GM18526 (cell line): ENCODE data around the gene GLDC.

ENCODE experiments used
- POLR2A ChIP-seq: IDR thresholded peaks from 3 replicates; pipeline ENCODE4 v1.6.1; 2011; ENCODE audit not compliant: insufficient read length; ENCODE audit errors: extremely low read depth

Gene GLDC

DNA sequence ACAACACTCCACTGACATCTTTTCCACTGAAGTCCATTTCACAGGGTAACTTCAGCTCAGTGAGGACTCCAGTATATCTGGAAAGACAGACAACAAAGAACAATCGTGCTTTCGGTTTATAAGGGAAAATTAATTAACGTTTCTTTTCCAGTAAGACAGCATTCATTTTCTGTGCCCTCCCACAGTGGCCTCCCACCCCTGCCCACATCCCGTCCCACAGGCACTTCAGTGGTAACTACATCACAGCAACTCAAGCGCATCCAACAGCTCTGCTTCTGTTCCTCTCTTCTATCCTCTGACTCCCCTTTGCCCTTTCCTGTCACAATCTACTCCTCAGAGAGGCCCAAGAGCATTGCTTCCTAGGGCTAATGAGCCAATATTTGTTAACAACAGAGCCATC, 40.3 kb downstream of the GLDC start:
- no peak for TF ChIP-seq POLR2A

DNA sequence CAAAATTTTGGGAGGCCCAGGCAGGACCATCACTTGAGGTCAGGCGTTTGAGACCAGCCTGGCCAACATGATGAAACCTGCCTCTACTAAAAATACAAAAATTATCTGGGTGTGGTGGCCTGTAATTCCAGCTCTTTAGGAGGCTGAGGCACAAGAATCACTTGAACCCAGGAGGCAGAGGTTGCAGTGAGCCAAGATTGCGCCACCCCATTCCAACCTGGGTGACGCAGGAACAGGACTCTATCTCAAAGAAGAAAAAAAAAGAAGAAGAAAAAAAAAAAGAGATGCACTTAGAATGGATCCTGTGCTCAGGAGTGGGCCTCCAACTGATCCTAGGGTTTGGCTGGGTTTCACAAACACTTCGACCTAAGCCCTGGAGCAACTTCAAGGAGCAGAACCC, 45.1 kb downstream of the GLDC start:
- TF ChIP-seq POLR2A, result no peak

DNA sequence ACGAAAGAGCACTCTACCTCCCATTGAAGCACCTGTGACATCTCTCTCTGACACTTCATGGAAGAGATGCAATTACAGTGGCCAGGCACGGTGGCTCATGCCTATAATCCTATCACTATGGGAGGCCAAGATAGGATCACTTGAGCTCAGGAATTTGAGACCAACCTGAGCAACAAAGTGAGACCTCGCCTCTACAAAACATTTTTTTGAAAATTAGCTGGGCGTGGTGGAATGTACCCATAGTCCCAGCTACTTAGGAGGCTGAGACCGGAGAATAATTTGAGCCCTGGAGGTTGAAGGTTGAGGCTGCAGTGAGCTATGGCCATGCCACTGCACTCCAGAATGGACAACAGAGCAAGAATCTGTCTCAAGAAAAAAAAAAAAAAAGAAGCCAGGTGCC, 45.5 kb downstream of the GLDC start:
- no peak for TF ChIP-seq POLR2A

DNA sequence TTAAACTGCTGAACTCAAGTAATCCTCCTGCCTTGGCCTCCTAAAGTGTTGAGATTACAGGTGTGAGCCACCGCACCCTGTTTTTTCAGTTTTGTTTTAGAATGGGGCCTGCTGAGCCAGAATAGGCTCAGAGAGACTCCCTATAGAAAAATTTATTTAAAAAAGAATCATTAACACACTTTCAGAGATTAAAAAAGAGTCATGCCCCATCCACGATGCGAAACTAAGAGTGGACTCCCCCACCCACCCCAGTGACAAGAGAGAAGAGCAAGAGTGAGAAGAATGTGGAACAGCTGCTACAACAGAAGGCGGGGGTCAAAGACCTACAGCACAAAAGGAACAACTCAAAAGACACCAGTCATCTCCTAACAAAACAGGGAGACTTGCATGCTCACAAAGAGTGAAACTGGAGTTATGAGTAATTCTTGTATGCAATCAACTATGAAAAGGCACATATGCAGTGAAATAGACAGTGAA, 47.2 kb downstream of the GLDC start:
- no peak for TF ChIP-seq POLR2A

DNA sequence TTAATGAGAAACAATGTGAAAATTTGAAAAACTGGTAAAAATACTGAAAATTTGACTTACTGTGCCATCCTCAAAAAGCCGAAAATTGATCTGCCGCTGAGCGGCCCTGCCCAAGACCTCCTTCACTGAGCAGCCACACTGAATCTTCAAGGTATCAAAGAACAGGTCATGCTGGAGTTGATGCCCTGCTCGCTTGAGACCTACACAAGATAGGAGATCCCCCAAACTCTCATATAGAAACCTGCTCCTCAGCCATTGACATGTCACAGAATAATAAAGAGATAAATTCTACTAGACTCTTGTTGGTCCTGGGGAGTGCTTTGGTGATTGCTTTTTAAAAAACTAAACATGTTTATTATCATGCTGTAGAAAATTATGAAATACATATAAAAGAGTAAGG, 52.7 kb downstream of the GLDC start:
- no peak for TF ChIP-seq POLR2A

DNA sequence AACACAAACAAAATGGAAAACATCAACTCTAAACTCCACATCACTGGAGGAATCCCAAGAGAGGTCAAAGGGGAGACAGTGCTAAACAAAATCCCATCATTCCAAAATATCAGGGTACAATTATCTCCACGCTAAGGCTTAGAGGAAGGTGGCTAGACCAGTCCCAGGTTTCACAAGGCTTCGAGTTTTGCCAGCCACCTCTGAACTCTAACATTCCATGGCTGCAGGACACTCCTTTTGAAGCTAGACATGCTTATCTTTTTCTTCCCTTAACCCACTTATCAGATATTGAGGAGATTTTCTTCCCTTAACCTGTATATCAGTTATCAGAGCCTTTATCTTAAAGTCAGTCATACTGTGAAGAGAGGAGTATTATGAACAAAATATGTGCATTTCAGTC, 53.3 kb downstream of the GLDC start:
- TF ChIP-seq POLR2A, result no peak

DNA sequence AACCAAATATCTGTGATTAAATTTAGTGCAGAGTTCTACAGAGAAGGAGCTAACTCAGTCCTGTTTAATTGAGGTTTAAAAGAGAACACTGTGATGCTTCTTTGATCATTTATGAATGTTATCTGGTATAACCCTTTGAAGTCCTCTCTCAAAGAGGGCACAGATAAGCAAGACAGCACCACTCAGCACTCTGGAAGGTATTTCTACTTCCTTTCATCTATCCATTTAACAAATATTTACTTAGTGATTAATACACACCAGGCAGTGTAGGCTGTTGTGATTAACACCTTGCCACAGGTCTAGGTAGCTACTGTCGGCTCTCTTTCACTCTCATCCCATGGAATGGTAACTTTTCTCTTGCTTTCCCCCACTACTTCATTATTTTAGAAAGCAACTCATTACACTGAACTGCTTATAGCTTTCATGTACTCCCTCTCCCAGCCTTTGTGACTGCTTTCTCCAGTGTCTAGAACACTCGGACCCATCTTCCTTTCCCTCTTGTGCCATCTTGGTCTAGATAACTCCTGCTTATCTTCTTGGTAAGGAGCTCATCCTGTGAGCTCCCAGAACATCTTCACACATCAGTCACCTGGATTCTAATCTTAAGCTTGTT, 54.7 kb downstream of the GLDC start:
- no peak for TF ChIP-seq POLR2A

DNA sequence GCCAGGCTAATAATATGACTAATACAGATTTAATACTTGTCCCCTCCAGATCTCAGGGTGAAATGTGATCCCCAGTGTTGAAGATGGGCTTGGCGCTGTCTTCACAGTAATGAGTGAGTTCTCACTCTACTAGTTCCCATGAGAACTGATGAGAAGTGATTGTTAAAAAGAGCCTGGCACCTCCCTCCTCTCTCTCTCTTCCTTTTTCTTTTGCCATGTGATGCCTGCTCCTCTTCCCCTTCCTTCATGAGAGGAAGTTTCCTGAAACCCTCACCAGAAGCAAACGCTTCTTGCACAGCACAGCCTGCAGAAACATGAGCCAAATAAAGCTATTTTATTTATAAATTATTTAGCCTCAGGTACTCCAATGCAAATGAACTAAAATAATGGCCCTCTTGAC, 55.2 kb downstream of the GLDC start:
- TF ChIP-seq POLR2A, result no peak

DNA sequence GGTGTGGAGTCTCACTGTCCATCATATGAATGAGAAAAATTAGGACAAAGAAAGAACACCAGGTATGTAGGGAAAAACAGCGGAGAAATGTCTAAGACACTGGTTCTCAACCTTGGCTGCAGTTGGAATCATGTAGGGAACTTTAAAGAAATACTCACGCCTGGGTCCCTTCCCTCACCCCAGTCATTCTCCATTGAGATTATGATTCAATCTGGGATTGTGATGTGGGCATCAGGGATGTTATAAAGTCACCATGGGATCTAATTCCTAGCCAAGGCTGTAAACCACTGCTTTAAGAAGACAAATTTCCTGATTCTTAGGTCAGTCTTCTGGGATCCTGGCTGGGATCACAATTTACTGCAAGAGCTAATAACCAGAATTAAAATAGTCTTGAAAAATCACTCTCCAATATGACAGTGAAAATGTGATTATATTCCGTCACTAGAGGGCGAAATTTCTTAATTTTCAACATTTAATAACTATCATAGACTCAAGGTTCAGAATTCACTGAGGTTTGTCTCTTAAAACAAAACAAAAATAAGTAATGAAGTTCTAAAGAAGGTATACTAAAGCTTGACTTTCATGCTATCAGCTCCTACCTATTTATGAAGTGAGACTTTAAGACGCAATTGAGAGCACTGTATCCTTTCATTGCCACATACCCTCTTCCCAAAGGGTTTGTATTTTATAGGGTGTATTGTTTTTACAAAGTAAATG, 60.5 kb downstream of the GLDC start:
- no peak for TF ChIP-seq POLR2A

DNA sequence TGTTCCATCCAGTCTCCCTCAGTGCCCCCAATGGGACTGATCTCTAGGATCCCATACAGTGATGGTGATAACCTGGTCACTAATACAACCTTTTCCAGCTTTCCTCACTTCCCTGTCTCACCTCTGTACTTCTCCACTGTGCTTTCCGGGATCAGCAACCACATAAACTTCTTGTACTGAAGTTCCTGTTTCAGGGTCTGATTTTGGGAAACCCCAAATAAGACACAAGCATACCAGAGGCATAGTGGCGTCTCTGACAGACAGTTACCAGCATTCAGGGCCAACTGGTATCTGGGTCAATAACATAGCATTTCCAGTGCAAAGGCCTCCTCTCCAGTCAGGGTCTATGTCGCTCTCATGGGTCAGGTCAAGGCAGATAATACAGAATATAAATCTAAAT, 64.3 kb downstream of the GLDC start:
- TF ChIP-seq POLR2A, result no peak

DNA sequence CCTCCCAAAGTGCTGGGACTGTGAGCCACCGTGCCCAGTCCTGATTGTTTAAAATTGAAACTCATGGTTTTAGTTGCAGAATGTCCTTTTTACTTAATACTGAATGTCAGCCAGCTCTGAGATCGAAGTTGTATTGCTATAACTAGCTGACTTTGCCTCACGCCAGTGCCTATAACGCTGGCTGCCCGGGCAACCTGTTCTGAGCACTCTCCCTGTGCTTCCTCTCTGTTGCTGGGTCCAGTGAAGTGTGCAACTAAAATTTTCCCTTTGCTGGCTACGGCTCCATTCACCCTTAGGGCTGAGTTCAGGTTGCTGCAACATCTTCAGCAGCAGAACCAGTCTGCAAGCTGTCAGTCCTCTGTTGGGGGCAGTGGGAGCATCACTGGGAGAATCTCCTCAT, 65.9 kb downstream of the GLDC start:
- TF ChIP-seq POLR2A, result no peak

DNA sequence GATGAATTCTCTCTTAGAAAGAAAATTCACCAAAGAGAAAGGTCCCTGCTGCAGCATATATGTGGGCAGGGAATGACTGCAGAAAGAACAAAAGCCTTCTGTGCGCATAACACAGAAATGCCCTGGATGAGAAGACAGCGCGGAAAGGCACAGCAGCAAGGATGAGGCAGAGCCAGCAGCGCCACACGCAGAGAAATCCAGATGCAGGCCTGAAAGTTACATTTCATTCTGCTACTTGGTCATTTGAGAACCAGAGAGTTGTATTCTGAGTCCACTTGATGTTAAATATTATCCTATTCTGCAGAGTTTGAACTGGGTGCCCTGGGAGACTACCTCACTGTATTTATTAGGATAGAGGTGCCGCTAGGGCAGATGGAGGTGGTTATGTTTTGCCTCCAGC, 68.5 kb downstream of the GLDC start:
- TF ChIP-seq POLR2A, result no peak

DNA sequence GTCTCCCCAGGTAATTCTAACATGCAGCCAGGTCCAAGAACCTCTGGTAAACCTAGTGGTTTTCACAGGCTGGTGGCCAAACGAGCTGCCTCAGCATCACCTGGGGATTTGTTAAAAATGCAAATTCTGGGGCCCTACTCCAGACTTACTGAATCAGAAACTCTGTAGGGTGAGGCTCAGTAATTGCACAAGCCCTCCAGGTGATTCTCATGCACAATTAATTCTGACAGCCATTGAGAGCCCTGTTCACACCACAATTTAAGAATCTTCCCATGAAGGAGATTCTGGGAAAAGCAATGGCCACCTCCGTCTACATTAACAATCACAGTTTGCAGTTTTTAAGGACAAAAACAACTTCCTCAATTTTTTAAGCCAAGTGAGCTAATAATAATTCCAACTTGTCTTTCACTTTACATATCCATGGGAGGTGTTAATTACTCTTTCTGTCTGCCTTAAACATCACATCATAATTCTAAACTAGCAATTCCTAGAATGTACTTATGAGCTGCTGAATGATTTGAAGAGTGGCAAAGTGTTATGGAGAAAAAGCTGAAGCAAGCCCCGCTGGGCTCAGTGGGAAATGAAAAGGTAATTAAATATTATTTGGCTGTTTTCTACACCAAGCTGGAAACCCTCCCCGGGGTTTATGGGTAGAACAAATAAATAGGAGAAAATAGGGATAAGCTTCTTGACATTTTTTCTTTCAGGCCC, 70.0 kb downstream of the GLDC start:
- no peak for TF ChIP-seq POLR2A

DNA sequence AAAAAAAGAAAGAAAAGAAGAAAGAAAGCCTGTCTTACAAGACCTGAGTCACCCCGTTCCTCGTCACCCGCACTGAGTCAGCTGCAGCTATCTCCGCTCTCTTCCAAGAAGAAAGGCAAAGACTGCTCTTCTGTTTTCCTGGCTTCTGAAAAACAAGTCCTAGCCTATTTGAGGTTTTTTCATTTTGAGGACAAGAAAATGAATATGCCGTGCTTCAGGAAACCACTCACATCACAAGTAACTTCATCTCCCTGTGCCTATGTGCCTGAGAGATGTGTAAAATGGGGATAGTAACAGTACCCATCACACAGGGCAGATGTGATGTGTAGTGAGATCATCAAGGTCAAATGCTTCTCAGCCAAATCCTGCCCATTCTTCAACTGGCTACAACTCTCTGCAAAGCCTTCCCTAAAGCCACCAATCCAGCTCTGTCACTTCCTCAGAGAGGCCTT, 78.4 kb downstream of the GLDC start:
- no peak for TF ChIP-seq POLR2A

DNA sequence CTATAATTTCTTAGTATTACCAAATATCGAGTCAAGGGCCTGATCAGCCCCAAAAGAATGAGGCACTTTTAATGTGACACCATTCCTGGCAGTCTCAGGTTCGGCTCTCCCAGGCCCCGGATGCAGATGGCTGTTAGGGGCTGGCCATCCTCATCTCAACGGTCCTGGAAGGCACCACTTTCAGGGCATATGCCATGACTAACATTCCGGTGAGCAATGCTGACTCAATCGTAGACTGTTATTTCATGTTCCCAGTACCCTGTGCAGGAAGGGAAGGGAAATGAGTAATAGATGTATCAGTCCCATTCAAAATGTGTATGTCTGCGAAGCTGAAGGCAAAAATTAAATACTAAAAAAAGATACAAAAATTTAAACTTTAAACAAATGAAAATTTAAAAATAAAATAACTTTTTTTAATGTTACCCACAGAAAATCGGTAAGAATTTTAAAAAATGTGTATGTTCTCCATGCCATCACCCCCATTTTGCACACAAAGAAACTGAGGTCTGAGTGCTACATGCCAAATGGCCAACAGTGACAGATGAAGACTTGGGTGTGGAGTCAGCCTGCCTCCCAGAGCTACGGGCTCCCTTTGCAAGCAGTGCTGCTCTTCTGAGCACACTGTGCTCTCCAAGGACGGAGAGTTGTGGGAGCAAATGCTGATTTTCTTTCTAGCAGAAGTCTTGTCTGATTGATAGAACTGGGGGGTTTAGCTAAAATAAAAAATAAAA, 79.0 kb downstream of the GLDC start:
- no peak for TF ChIP-seq POLR2A

DNA sequence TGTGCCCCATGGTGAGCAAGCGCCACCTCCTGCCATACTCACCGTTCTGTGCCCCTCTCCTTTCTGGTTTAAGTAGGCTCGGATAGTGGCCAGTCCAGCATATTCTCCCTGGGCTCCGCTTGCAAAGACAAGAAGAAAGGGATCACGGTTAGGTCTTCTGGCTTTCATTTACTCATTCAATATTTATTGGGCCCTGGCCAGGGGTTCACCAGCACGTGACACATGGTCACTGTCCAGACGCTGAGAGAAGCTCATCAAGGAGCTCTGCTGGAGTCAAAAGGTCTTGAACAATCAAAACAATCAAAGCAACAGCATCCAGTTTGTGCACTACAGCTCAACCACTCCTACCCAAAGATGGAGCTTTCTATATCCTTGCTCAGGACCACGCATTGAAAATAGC, 80.2 kb downstream of the GLDC start:
- no peak for TF ChIP-seq POLR2A

DNA sequence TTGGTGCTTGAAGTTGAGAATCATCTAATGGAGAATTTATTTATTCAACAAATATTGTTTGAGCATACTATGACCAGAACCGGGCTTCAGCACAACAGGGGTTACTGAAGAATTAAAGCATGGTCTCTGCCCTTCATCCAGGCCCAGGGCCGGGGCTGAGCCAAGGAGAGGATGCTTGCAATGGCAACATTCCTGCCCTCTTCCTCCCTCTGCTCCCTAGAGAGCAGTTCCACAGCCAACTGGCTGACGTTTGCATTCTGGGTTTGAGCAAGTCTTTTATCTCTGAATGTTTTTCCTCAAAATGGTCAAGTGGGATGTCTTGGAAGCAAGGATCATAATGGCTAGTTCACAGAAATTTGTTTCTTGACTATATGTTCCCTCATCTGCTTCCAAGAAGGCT, 80.7 kb downstream of the GLDC start:
- no peak for TF ChIP-seq POLR2A
